ENCODE results near the gene NR4A1. TPM values are rescaled to one million over a fixed set of nuclear protein-coding genes. Genes with fewer than 3 reads are reported as not detected.

Gene NR4A1
- total and polyA plus RNA-seq, 9 of the 15 experiments (the other 6 are each of a cell fraction or from before 2014, with no cell fraction given), result 0.07 to 4.7 (median 1.9) TPM; not detected in 1

GRCh38 chr12:52096332-52097044 lies 45.2 kb downstream of the NR4A1 start:
- 29% methylated on average over 15 of the region's 15 CpGs for WGBS (ENCODE audit: insufficient coverage, low coverage, missing lambda C conversion rate)
- CTCF ChIA-PET (ENCODE audit: low intra/inter-chr PET ratio), result no interaction called here
- no TSS peak for BruUV-seq (replicated peaks)
- TF ChIP-seq SRSF7 (optimal IDR thresholded peaks at IDR 0.05; ENCODE audit: low read depth, low read length), result no peak
- TF ChIP-seq CEBPG (CRISPR knock-in tag; IDR thresholded peaks at IDR 0.05), result no peak
- TF ChIP-seq CEBPG (tag; conservative IDR thresholded peaks at IDR 0.05 in 1 of 2, IDR thresholded peaks at IDR 0.05 in 1 of 2), result peak in 1 of 2 experiments; percentile 44; a peak in 1 of 4 replicates
- no peak for TF ChIP-seq KAT7 (CRISPR knock-in tag; IDR thresholded peaks at IDR 0.05; ENCODE audit: borderline replicate concordance)
- no peak for TF ChIP-seq LARP7 (IDR thresholded peaks at IDR 0.05)
- no peak for TF ChIP-seq XRCC4 (IDR thresholded peaks at IDR 0.05; ENCODE audit: extremely low read depth, insufficient read depth, insufficient read length)
- TF ChIP-seq HDGF (IDR thresholded peaks at IDR 0.05), result no peak
- no peak for TF ChIP-seq ZNF766 (CRISPR knock-in tag; conservative IDR thresholded peaks at IDR 0.05)
- no peak for TF ChIP-seq SMARCA5 (IDR thresholded peaks at IDR 0.05)
- peak; percentile 59; the same call in 1 of the 2 replicates for TF ChIP-seq SAFB (IDR thresholded peaks at IDR 0.05; ENCODE audit: borderline replicate concordance, low read depth, low read length)
- no peak for TF ChIP-seq RNF219 (CRISPR knock-in tag; IDR thresholded peaks at IDR 0.05)
- peak; percentile 96 for TF ChIP-seq DACH1 (IDR thresholded peaks at IDR 0.05; ENCODE audit: partially characterized antibody)
- no peak for TF ChIP-seq THRAP3 (IDR thresholded peaks at IDR 0.05; ENCODE audit: borderline replicate concordance)
- TF ChIP-seq ETV5 (CRISPR knock-in tag; IDR thresholded peaks at IDR 0.05; ENCODE audit: low read depth), result no peak
- no peak for TF ChIP-seq ZNF324 (CRISPR knock-in tag; IDR thresholded peaks at IDR 0.05)
- TF ChIP-seq E2F6 (IDR thresholded peaks at IDR 0.05; ENCODE audit: borderline replicate concordance in 1 of 2, extremely low read depth in 1 of 2, insufficient read depth in 1 of 2, insufficient read length in 1 of 2, low read depth in 1 of 2, low read length in 1 of 2, poor library complexity in 1 of 2, severe bottlenecking in 1 of 2), result no peak
- no peak for TF ChIP-seq JUND (IDR thresholded peaks at IDR 0.05; ENCODE audit: borderline replicate concordance, low read depth, low read length)
- no peak for TF ChIP-seq JUND (tag; IDR thresholded peaks at IDR 0.05; ENCODE audit: borderline replicate concordance, low read depth, low read length)
- peak; percentile 44; the same call in 1 of the 2 replicates for TF ChIP-seq CEBPB (tag; IDR thresholded peaks at IDR 0.05)

More at GRCh38 chr12:52096332-52097044, 45.2 kb downstream of the NR4A1 start:
- no peak overlapping the region for H3K4me3 ChIP-seq
- POLR2A ChIA-PET, result no interaction called here
- H3K79me2 ChIP-seq (ENCODE audit: control insufficient read depth, insufficient read depth, low read length), result no peaks in the 10 kb centered on the region
- DNase-seq (ENCODE audit: extremely low read depth in 1 of 4, low spot score in 3 of 4), result no peak
- H3K36me3 ChIP-seq (ENCODE audit: control insufficient read depth, insufficient read depth, low read length), result no peaks in the 10 kb centered on the region
- FAIRE-seq, result no peak
- H3K27me3 ChIP-seq (ENCODE audit: control insufficient read depth in 2 of 2, insufficient read depth in 2 of 2, low read length in 2 of 2), result peaks cover 21 to 31% of the 10 kb centered on the region in 2 experiments
- H3K9me3 ChIP-seq (replicated peaks; ENCODE audit: control insufficient read depth, insufficient read depth, low read depth, low read length), result no peaks in the 10 kb centered on the region
- in situ Hi-C loops (cut with MboI) (no loop called here), intact Hi-C loops (cut with micrococcal nuclease) (no loop called here)
- H3K9me1 ChIP-seq (ENCODE audit: control insufficient read depth, insufficient read depth, low read length), result no peaks in the 10 kb centered on the region
- H3K4me2 ChIP-seq (ENCODE audit: insufficient read depth, low read length), result no peak overlapping the region
- no peak overlapping the region for H3K9ac ChIP-seq (ENCODE audit: insufficient read depth in 1 of 2, low read depth in 2 of 2, low read length in 2 of 2)
- no peaks in the 10 kb centered on the region for H4K20me1 ChIP-seq (replicated peaks; ENCODE audit: control insufficient read depth, insufficient read depth, low read length)
- no peak overlapping the region for H3K27ac ChIP-seq (ENCODE audit: extremely low read depth, low read depth, low read length)
- no peaks in the 10 kb centered on the region for H3K4me1 ChIP-seq (replicated peaks in 1 of 2; ENCODE audit: control insufficient read depth in 2 of 2, insufficient read depth in 2 of 2, low read length in 2 of 2)
- H2AFZ ChIP-seq (ENCODE audit: low read depth, low read length), result no peak overlapping the region
- ATAC-seq, result no peak

All from K562 (cell line).